HEK293T (cell line): Measurements from ENCODE around the gene AKNA.

Experiments used
- ARNT ChIP-seq: fragments of 450-650 bp; IDR thresholded peaks from 2 replicates; pipeline ENCODE4 v1.6.1; 2017; ENCODE audit warnings: mild to moderate bottlenecking
- BHLHE40 ChIP-seq: fragments of 450-650 bp; IDR thresholded peaks from 2 replicates; pipeline ENCODE4 v1.6.1; 2016; ENCODE audit warnings: mild to moderate bottlenecking, moderate library complexity, borderline replicate concordance
- ELF4 ChIP-seq: fragments of 450-650 bp; IDR thresholded peaks from 2 replicates; pipeline ENCODE4 v1.6.1; 2017; ENCODE audit warnings: antibody characterized with exemption
- FOXA1 ChIP-seq: fragments of 450-650 bp; IDR thresholded peaks from 2 replicates; pipeline ENCODE4 v1.6.1; 2016; ENCODE audit warnings: mild to moderate bottlenecking
- FOXK2 ChIP-seq: fragments of 450-650 bp; IDR thresholded peaks from 2 replicates; pipeline ENCODE4 v1.6.1; 2016; ENCODE audit warnings: mild to moderate bottlenecking
- FOXM1 ChIP-seq: fragments of 450-650 bp; IDR thresholded peaks from 2 replicates; pipeline ENCODE4 v1.6.1; 2017; ENCODE audit warnings: mild to moderate bottlenecking, borderline replicate concordance
- HDGF ChIP-seq: fragments of 450-650 bp; IDR thresholded peaks from 2 replicates; pipeline ENCODE4 v1.6.1; 2017; ENCODE audit warnings: antibody characterized with exemption, borderline replicate concordance
- LEF1 ChIP-seq: fragments of 450-650 bp; IDR thresholded peaks from 2 replicates; pipeline ENCODE4 v1.6.1; 2017; ENCODE audit warnings: mild to moderate bottlenecking, borderline replicate concordance
- NFRKB ChIP-seq: fragments of 450-650 bp; IDR thresholded peaks from 2 replicates; pipeline ENCODE4 v1.6.1; 2016; ENCODE audit warnings: mild to moderate bottlenecking, moderate library complexity
- PKNOX1 ChIP-seq: fragments of 450-650 bp; IDR thresholded peaks from 2 replicates; pipeline ENCODE4 v1.6.1; 2016
- SP1 ChIP-seq: fragments of 450-650 bp; IDR thresholded peaks from 2 replicates; pipeline ENCODE4 v1.6.1; 2017
- SUZ12 ChIP-seq: fragments of 450-650 bp; IDR thresholded peaks from 2 replicates; pipeline ENCODE4 v1.6.1; 2016; ENCODE audit warnings: mild to moderate bottlenecking
- TARDBP ChIP-seq: fragments of 450-650 bp; IDR thresholded peaks from 2 replicates; pipeline ENCODE4 v1.6.1; 2016
- ZNF384 ChIP-seq: fragments of 450-650 bp; IDR thresholded peaks from 2 replicates; pipeline ENCODE4 v1.6.1; 2016

GRCh38 chr9:114416906-114417305 is 29.1 kb upstream of the AKNA start:
- TF ChIP-seq SUZ12 (no peak), SP1 (no peak), NFRKB (no peak), FOXK2 (no peak), ARNT (no peak), TARDBP (no peak), FOXA1 (no peak), FOXM1 (no peak), BHLHE40 (no peak), ELF4 (no peak), LEF1 (no peak), ZNF384 (no peak), HDGF (no peak), PKNOX1 (no peak)
